IMR-90 (cell line): ENCODE measurements around the gene SNAP23. TPM values are rescaled to one million over a fixed set of nuclear protein-coding genes. Genes with fewer than 3 reads are reported as not detected.

ENCODE experiments used
- ATAC-seq: fragments of 200-7000 bp; cut with Tn5 transposase; 2 replicates; pipeline ENCODE4 v1.9.1; 2020; ENCODE audit warnings: low read depth, mild to moderate bottlenecking, moderate library complexity
- BruUV-seq: library from RNA; stranded (reverse); fragments of 400-500 nt; replicated peaks from 2 replicates; lab custom pipeline; 2021; lab: Mats Ljungman, UMichigan
- CTCF ChIA-PET: fragments of 300-600 bp; formaldehyde crosslinking; extraction: SDS; loops from one replicate; lab custom pipeline; 2021; ENCODE audit warnings: antibody characterized with exemption; lab: Yijun Ruan, JAX
- POLR2A ChIA-PET: fragments of 300-600 bp; sonication (Branson Sonifier 250); formaldehyde crosslinking; loops from one replicate; lab custom pipeline; 2022; ENCODE audit warnings: antibody characterized with exemption; ENCODE audit not compliant: unreplicated experiment; lab: Charles Lee
- DNase-seq: peaks from one replicate; pipeline ENCODE4 v3.0.0; 2013
- H2AFZ ChIP-seq: replicated peaks from 2 replicates; pipeline ENCODE3; 2013; ENCODE audit warnings: low read length, mild to moderate bottlenecking; ENCODE audit not compliant: poor library complexity
- H2AK5ac ChIP-seq: 2 replicates; pipeline ENCODE4 v1.6.1; 2013; ENCODE audit warnings: low read depth, low read length, inconsistent platforms
- H2AK9ac ChIP-seq: replicated peaks from 2 replicates; pipeline ENCODE3; 2013; ENCODE audit warnings: mild to moderate bottlenecking, low read depth, low read length, moderate library complexity; ENCODE audit not compliant: poor library complexity
- H2BK120ac ChIP-seq: 2 replicates; pipeline ENCODE4 v1.6.1; 2013; ENCODE audit warnings: low read depth, low read length, inconsistent platforms
- H2BK15ac ChIP-seq: 3 replicates; pipeline ENCODE4 v1.6.1; 2013; ENCODE audit warnings: low read depth, low read length, inconsistent platforms
- H2BK20ac ChIP-seq: 2 replicates; pipeline ENCODE4 v1.6.1; 2013; ENCODE audit warnings: low read depth, mild to moderate bottlenecking, inconsistent platforms, low read length, moderate library complexity
- H2BK5ac ChIP-seq: 2 replicates; pipeline ENCODE4 v1.6.1; 2013; ENCODE audit warnings: mild to moderate bottlenecking, low read depth, low read length, inconsistent platforms; ENCODE audit not compliant: poor library complexity, severe bottlenecking
- H3K14ac ChIP-seq: replicated peaks from 2 replicates; pipeline ENCODE4 v1.6.1; 2013; ENCODE audit warnings: low read depth, low read length, inconsistent platforms
- H3K18ac ChIP-seq: 2 replicates; pipeline ENCODE4 v1.6.1; 2013; ENCODE audit warnings: low read depth, low read length, control low read depth
- H3K23ac ChIP-seq: 2 replicates; pipeline ENCODE4 v1.6.1; 2013; ENCODE audit warnings: low read depth, low read length, inconsistent platforms
- H3K27ac ChIP-seq: 2 replicates; pipeline ENCODE4 v1.5.1; 2013; ENCODE audit warnings: mild to moderate bottlenecking, control low read depth, low read length; ENCODE audit not compliant: insufficient read depth
- H3K27me3 ChIP-seq: 2 replicates; pipeline ENCODE4 v1.6.1; 2013; ENCODE audit warnings: low read length; ENCODE audit not compliant: control insufficient read depth, insufficient read depth
- H3K36me3 ChIP-seq: 2 replicates; pipeline ENCODE4 v1.6.1; 2013; ENCODE audit warnings: low read length, mixed read lengths; ENCODE audit not compliant: control insufficient read depth, insufficient read depth
- H3K4ac ChIP-seq: 2 replicates; pipeline ENCODE4 v1.6.1; 2013; ENCODE audit warnings: low read depth, low read length, inconsistent platforms
- H3K4me1 ChIP-seq: 2 replicates; pipeline ENCODE4 v1.6.1; 2013; ENCODE audit warnings: low read length, mixed read lengths; ENCODE audit not compliant: control insufficient read depth, insufficient read depth
- H3K4me2 ChIP-seq: 2 replicates; pipeline ENCODE4 v1.6.1; 2013; ENCODE audit warnings: low read depth, mild to moderate bottlenecking, control low read depth, low read length, moderate library complexity
- H3K4me3 ChIP-seq: 2 replicates; pipeline ENCODE4 v1.5.1; 2013; ENCODE audit warnings: low read depth, mild to moderate bottlenecking, control low read depth, low read length, moderate library complexity; ENCODE audit not compliant: insufficient read depth
- H3K56ac ChIP-seq: 2 replicates; pipeline ENCODE4 v1.6.1; 2013; ENCODE audit warnings: low read length, inconsistent platforms; ENCODE audit not compliant: insufficient read depth; ENCODE audit errors: extremely low read depth
- H3K79me1 ChIP-seq, 2 experiments: 2 replicates each; pipeline ENCODE4 v1.6.1; 2013; ENCODE audit warnings: low read length in 2 of 2, inconsistent platforms in 1 of 2, low read depth in 1 of 2
- H3K9ac ChIP-seq: 2 replicates; pipeline ENCODE4 v1.6.1; 2013; ENCODE audit warnings: low read depth, low read length, control low read depth
- H3K9me1 ChIP-seq: 2 replicates; pipeline ENCODE4 v1.6.1; 2013; ENCODE audit warnings: low read length, inconsistent platforms; ENCODE audit not compliant: insufficient read depth
- H3K9me3 ChIP-seq: 2 replicates; pipeline ENCODE4 v1.6.1; 2013; ENCODE audit warnings: low read length; ENCODE audit not compliant: control insufficient read depth, insufficient read depth
- H4K20me1 ChIP-seq: 2 replicates; pipeline ENCODE4 v1.6.1; 2013; ENCODE audit warnings: low read length, inconsistent platforms; ENCODE audit not compliant: insufficient read depth
- H4K5ac ChIP-seq: 2 replicates; pipeline ENCODE4 v1.6.1; 2013; ENCODE audit warnings: mild to moderate bottlenecking, low read depth, low read length, control low read depth
- H4K8ac ChIP-seq, 2 experiments: 2 replicates each; pipeline ENCODE4 v1.6.1; 2013; ENCODE audit warnings: low read depth in 2 of 2, low read length in 2 of 2, control low read depth in 1 of 2, inconsistent platforms in 1 of 2
- H4K91ac ChIP-seq: 2 replicates; pipeline ENCODE4 v1.6.1; 2013; ENCODE audit warnings: low read depth, low read length, inconsistent platforms; ENCODE audit not compliant: insufficient read depth
- CEBPB ChIP-seq: IDR thresholded peaks from 2 replicates; pipeline ENCODE4 v1.6.1; 2012; ENCODE audit warnings: low read depth, low read length, improper control_type of control experiment
- CHD1 ChIP-seq: IDR thresholded peaks from 2 replicates; pipeline ENCODE4 v1.6.1; 2012; ENCODE audit warnings: low read depth, low read length, improper control_type of control experiment
- FOS ChIP-seq: fragments of 150-350 bp; IDR thresholded peaks from 2 replicates; pipeline ENCODE4 v1.6.1; 2016; ENCODE audit warnings: low read depth, low read length
- MAFK ChIP-seq: IDR thresholded peaks from 2 replicates; pipeline ENCODE4 v1.6.1; 2012; ENCODE audit warnings: low read depth, low read length, improper control_type of control experiment
- MAZ ChIP-seq: IDR thresholded peaks from 2 replicates; pipeline ENCODE4 v1.6.1; 2012; ENCODE audit warnings: low read depth, mild to moderate bottlenecking, low read length, improper control_type of control experiment, moderate library complexity, borderline replicate concordance
- NFE2L2 ChIP-seq: fragments of 150-350 bp; IDR thresholded peaks from 2 replicates; pipeline ENCODE4 v1.6.1; 2016; ENCODE audit warnings: low read depth, mild to moderate bottlenecking, low read length
- POLR2A ChIP-seq: IDR thresholded peaks from 2 replicates; pipeline ENCODE4 v1.6.1; 2012; ENCODE audit warnings: mild to moderate bottlenecking, low read depth, low read length
- RAD21 ChIP-seq: IDR thresholded peaks from 2 replicates; pipeline ENCODE4 v1.6.1; 2012; ENCODE audit warnings: low read length, improper control_type of control experiment
- RCOR1 ChIP-seq: IDR thresholded peaks from 2 replicates; pipeline ENCODE4 v1.6.1; 2012; ENCODE audit warnings: mild to moderate bottlenecking, low read length, improper control_type of control experiment; ENCODE audit not compliant: insufficient replicate concordance
- RFX5 ChIP-seq: IDR thresholded peaks from 2 replicates; pipeline ENCODE4 v1.8.0; 2012; ENCODE audit warnings: low read depth, mild to moderate bottlenecking, low read length, moderate library complexity
- SMC3 ChIP-seq: fragments of 150-350 bp; IDR thresholded peaks from 2 replicates; pipeline ENCODE4 v1.6.1; 2016; ENCODE audit warnings: low read depth, mild to moderate bottlenecking, antibody characterized with exemption, low read length, moderate library complexity
- WGBS, 2 experiments: methylation state at CpG; one replicate each; pipeline versions ENCODE4 v1.1.5 to v1.1.7; 2013; ENCODE audit warnings: missing lambda C conversion rate in 2 of 2; ENCODE audit not compliant: insufficient read length in 1 of 2; ENCODE audit errors: extremely low coverage in 2 of 2; 5-methylcytosine and 5-hydroxymethylcytosine counted together
- dilution Hi-C: fragments of 300-500 bp; cut with HindIII; formaldehyde crosslinking; loops from one replicate; pipeline ENCODE4 v1.14.3; 2018; ENCODE audit warnings: low sequenced_read_pairs; ENCODE audit not compliant: unreplicated experiment
- in situ Hi-C: fragments of 300-500 bp; cut with MboI; formaldehyde crosslinking; loops from 3 replicates; pipeline ENCODE4 v1.14.3; 2019; ENCODE audit warnings: low sequenced_read_pairs, inconsistent platforms, mixed read lengths
- intact Hi-C: fragments of 100-400 bp; cut with micrococcal nuclease; formaldehyde crosslinking; loops from 2 replicates; pipeline ENCODE4 v1.10.0; 2022
- polyA plus RNA-seq, 3 experiments: library from polyadenylated mRNA; depleted of rRNA; stranded (reverse); fragments of >200 nt; gene quantifications; 2 replicates each; pipeline ENCODE4 v1.2.3, GENCODE V29; 2012; ENCODE audit warnings: low replicate concordance in 1 of 3
- total RNA-seq: library from RNA; depleted of rRNA; stranded (reverse); fragments of >200 nt; gene quantifications from 2 replicates; pipeline ENCODE4 v1.2.3, GENCODE V29; 2012
- TF ChIP-seq, protein P1 (sequence below): fragments of 150-350 bp; IDR thresholded peaks from 2 replicates; pipeline ENCODE4 v1.6.1; 2016; ENCODE audit warnings: low read depth, mild to moderate bottlenecking, low read length, moderate library complexity, borderline replicate concordance
- TF ChIP-seq, protein P2 (sequence below): fragments of 150-350 bp; IDR thresholded peaks from 2 replicates; pipeline ENCODE4 v1.6.1; 2017; ENCODE audit warnings: mild to moderate bottlenecking, antibody characterized with exemption, low read length, low read depth
- TF ChIP-seq, protein P3 (sequence below): conservative IDR thresholded peaks from 2 replicates; pipeline ENCODE4 v1.5.1; 2012; ENCODE audit warnings: mild to moderate bottlenecking, low read depth, low read length, improper control_type of control experiment

Gene SNAP23
- total and polyA plus RNA-seq, 2 of the 4 experiments (the other 2 are of a cell fraction) = 36.0 to 45.5 TPM

DNA sequence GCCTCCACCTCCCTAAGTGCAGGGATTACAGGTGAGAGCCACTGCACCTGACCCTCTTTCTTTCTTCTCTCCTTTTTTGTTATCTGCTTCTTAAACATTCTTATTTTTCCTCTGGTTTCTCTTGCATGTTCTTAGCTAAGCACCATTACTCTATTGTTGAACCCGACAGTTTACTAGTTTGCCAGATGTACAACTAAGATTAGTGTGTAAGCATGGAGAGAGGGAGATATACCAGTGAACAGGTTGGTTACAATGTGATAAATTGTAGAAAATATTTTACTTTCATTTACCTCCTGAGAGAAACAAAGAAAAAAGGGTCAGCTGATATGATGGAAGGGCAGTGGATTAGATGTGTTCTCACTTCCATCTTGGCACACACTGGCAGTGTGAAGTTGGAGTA is 58.1 kb downstream of the SNAP23 start:
- peaks cover 6 to 42% of the 10 kb centered on the region in 2 experiments for H3K79me1 ChIP-seq
- intact Hi-C loops (no loop called here), dilution Hi-C loops (no loop called here), in situ Hi-C loops (no loop called here)
- H3K23ac ChIP-seq = no peak overlapping the region
- H4K5ac ChIP-seq = no peak overlapping the region
- H4K20me1 ChIP-seq = no peaks in the 10 kb centered on the region
- no TSS peak for BruUV-seq
- DNase-seq = no peak
- H3K4me2 ChIP-seq = no peak overlapping the region
- H2AFZ ChIP-seq = no peak overlapping the region
- no peak overlapping the region for H2AK5ac ChIP-seq
- ATAC-seq = no peak
- H2BK120ac ChIP-seq = no peak overlapping the region
- H4K91ac ChIP-seq = no peak overlapping the region
- no peaks in the 10 kb centered on the region for H3K27me3 ChIP-seq
- no peak overlapping the region for H2BK5ac ChIP-seq
- H3K18ac ChIP-seq = no peak overlapping the region
- TF ChIP-seq RCOR1 = no peak
- TF ChIP-seq NFE2L2 = no peak
- no peak for TF ChIP-seq MAFK
- TF ChIP-seq CEBPB = no peak
- TF ChIP-seq RFX5 = no peak
- TF ChIP-seq SMC3 = no peak
- no peak for TF ChIP-seq RAD21
- TF ChIP-seq FOS = no peak
- TF ChIP-seq, protein P1, sequence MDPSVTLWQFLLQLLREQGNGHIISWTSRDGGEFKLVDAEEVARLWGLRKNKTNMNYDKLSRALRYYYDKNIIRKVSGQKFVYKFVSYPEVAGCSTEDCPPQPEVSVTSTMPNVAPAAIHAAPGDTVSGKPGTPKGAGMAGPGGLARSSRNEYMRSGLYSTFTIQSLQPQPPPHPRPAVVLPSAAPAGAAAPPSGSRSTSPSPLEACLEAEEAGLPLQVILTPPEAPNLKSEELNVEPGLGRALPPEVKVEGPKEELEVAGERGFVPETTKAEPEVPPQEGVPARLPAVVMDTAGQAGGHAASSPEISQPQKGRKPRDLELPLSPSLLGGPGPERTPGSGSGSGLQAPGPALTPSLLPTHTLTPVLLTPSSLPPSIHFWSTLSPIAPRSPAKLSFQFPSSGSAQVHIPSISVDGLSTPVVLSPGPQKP = no peak
- TF ChIP-seq CHD1 = no peak
- TF ChIP-seq MAZ = no peak
- TF ChIP-seq POLR2A = no peak
- TF ChIP-seq, protein P2, sequence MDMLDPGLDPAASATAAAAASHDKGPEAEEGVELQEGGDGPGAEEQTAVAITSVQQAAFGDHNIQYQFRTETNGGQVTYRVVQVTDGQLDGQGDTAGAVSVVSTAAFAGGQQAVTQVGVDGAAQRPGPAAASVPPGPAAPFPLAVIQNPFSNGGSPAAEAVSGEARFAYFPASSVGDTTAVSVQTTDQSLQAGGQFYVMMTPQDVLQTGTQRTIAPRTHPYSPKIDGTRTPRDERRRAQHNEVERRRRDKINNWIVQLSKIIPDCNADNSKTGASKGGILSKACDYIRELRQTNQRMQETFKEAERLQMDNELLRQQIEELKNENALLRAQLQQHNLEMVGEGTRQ = no peak
- TF ChIP-seq, protein P3, sequence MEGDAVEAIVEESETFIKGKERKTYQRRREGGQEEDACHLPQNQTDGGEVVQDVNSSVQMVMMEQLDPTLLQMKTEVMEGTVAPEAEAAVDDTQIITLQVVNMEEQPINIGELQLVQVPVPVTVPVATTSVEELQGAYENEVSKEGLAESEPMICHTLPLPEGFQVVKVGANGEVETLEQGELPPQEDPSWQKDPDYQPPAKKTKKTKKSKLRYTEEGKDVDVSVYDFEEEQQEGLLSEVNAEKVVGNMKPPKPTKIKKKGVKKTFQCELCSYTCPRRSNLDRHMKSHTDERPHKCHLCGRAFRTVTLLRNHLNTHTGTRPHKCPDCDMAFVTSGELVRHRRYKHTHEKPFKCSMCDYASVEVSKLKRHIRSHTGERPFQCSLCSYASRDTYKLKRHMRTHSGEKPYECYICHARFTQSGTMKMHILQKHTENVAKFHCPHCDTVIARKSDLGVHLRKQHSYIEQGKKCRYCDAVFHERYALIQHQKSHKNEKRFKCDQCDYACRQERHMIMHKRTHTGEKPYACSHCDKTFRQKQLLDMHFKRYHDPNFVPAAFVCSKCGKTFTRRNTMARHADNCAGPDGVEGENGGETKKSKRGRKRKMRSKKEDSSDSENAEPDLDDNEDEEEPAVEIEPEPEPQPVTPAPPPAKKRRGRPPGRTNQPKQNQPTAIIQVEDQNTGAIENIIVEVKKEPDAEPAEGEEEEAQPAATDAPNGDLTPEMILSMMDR = no peak
- H3K36me3 ChIP-seq = peaks cover under 1% of the 10 kb centered on the region
- no peak overlapping the region for H3K4me3 ChIP-seq
- no peak overlapping the region for H3K14ac ChIP-seq
- H3K27ac ChIP-seq = no peak overlapping the region
- no peak overlapping the region for H4K8ac ChIP-seq
- H3K56ac ChIP-seq = no peak overlapping the region
- no peaks in the 10 kb centered on the region for H3K9me3 ChIP-seq
- no peak overlapping the region for H3K9ac ChIP-seq
- ChIA-PET CTCF (interaction anchor here (0.8 kb wide), 1 partner anchor 70 kb away, joined by 5 read pairs; no protein-coding TSS in a partner anchor), POLR2A (no interaction called here)
- peaks cover 3% of the 10 kb centered on the region; the same call in 1 of the 2 replicates for H3K4me1 ChIP-seq
- no CpG with 5 or more reads among the region's 1 CpG for WGBS, 2 experiments
- H2AK9ac ChIP-seq = no peak overlapping the region
- H2BK20ac ChIP-seq = no peak overlapping the region
- no peak overlapping the region for H2BK15ac ChIP-seq
- H3K9me1 ChIP-seq = no peaks in the 10 kb centered on the region; the same call in 1 of the 2 replicates
- no peak overlapping the region for H3K4ac ChIP-seq
